Esophagus muscularis mucosa (tissue), 4 donors: Measurements from ENCODE around the gene MAP2K7.

Experiments used
- CTCF ChIP-seq, 3 experiments: fragments of 200-600 bp in 2 of 3; fragments of 450-650 bp in 1 of 3; sonication (generic) in 2 of 3; IDR thresholded peaks; one replicate each; pipeline ENCODE4 v1.5.1; 2017 to 2019; ENCODE audit warnings: antibody characterized with exemption in 3 of 3, mild to moderate bottlenecking in 2 of 3, moderate library complexity in 1 of 3
- EP300 ChIP-seq: sonication (generic); formaldehyde crosslinking; IDR thresholded peaks from one replicate; pipeline ENCODE4 v1.6.1; 2017; ENCODE audit warnings: antibody characterized with exemption
- POLR2A ChIP-seq: fragments of 450-650 bp; IDR thresholded peaks from one replicate; pipeline ENCODE4 v1.6.1; 2017; ENCODE audit warnings: antibody characterized with exemption, moderate library complexity, mild to moderate bottlenecking, low read depth
- POLR2AphosphoS5 ChIP-seq, 2 donors: sonication (generic); formaldehyde crosslinking; IDR thresholded peaks; one replicate each; pipeline ENCODE4 v1.6.1; 2017; ENCODE audit warnings: antibody characterized with exemption in 2 of 2

- no peak for TF ChIP-seq EP300
- TF ChIP-seq POLR2A = no peak
- TF ChIP-seq CTCF (IDR thresholded peaks at IDR 0.05) = no peak
- TF ChIP-seq POLR2AphosphoS5 (IDR thresholded peaks at IDR 0.05) = no peak
Observed at GRCh38 chr19:7916955-7917266, 13.2 kb downstream of the MAP2K7 start.
